ENCODE results near the gene C6orf62.
"Not testable (repeated sequence)": the region's sequence is repeated elsewhere in the genome, so short reads cannot be mapped to it uniquely, and the experiment has no call there.

The C6orf62 gene

DNA sequence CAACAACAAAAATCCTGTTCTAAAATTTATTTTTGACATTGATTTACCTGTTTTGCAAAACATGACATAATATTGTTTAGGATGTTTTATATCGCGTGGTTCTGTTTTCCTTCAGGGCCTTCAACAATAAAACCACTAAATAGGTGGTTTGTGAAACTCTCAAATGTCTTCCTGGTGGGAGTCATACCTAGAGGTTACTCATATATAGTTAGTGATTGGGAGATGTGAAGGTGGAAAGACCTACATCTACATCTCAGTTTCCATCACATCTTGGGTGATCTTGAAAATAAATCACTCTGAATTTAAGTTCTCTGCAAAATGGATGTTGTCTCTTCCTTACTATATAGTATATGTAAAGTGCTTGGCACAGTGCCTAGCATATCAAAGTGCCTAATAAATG is 22.9 kb downstream of the C6orf62 start:
- DNase-seq: no peak

DNA sequence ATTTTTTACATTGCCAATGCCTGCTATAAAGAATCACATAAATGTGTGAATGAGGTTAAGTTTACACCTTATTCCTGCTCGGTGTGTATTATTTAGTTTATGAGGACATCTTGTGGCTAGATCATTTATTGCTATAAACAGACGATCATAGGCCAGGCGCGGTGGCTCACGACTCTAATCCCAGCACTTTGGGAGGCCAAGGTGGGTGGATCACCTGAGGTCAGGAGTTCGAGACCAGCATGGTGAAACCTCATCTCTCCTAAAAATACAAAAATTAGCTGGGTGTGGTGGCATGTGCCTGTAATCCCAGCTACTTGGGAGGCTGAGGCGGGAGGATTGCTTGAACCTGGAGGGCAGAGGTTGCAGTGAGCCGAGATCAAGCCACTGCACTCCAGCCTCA is 23.3 kb downstream of the C6orf62 start:
- peak; percentile 58 for DNase-seq

GRCh38 chr6:24694198-24694597 is 24.8 kb downstream of the C6orf62 start:
- no peak for DNase-seq

GRCh38 chr6:24692848-24693592 is 25.9 kb downstream of the C6orf62 start:
- no peak for DNase-seq

- no peak for DNase-seq
Measured at GRCh38 chr6:24692415-24692814, 26.5 kb downstream of the C6orf62 start.

- no peak for DNase-seq
Measured at GRCh38 chr6:24692003-24692402, 27.0 kb downstream of the C6orf62 start.

DNA sequence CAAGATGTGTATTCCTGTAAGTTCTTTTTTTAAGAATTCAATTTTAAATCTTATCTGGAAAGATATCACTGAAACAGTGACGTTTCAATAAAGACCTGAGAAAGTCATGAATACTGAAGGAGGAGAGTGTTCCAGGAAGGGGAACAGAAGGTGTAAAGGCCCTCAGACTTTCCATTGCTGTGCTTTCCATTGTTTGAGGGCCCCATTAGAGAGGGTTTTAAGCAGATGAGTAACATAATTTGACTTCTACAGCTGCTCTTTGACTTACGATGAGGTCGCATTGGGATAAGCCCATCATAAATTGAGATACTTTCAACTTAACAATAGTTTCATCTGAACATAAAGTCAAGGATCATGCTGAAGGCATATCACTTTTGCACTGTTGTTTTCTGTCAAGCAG is 27.4 kb downstream of the C6orf62 start:
- no peak for DNase-seq

DNA sequence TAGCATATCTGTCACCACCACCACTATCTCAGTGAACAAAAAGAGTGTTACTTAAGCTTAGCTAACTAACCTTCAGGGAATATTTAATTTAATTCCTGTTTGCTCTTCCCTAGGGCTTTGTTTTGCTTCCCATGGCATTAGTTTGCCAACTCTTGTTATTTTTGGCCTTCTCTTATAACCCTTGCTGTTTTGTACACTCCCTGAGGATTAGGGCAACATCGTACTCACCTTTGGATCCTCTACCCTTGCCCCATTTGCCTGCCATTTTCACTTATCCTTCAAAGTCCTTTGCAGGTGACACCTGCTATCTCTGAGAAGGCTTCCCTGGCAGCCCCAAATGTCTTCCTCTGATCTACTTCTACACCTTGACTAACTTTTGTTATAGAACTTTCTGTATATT is 28.4 kb downstream of the C6orf62 start:
- DNase-seq: no peak

GRCh38 chr6:24689964-24690363 is 29.0 kb downstream of the C6orf62 start:
- DNase-seq: no peak

DNA sequence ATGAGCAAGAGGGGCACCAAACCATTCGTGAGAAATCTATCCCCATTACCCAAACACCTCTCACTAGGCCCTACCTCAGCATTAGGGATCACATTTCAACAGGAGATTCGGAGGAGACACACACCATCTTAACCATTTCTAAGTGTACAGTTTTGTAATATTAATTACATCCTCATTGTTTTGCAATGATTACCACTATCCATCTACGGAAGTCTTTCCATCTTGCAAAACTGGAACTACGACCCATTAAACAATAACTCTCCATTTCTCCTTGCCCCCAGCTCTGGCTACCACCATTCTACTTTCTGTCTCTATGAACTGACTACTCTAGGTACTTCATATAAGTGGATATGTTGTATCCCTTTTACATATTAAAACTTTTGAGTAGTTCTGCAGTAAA is 32.0 kb downstream of the C6orf62 start:
- DNase-seq: no peak

- DNase-seq: no peak
Measured at GRCh38 chr6:24686408-24686807, 32.5 kb downstream of the C6orf62 start.

DNA sequence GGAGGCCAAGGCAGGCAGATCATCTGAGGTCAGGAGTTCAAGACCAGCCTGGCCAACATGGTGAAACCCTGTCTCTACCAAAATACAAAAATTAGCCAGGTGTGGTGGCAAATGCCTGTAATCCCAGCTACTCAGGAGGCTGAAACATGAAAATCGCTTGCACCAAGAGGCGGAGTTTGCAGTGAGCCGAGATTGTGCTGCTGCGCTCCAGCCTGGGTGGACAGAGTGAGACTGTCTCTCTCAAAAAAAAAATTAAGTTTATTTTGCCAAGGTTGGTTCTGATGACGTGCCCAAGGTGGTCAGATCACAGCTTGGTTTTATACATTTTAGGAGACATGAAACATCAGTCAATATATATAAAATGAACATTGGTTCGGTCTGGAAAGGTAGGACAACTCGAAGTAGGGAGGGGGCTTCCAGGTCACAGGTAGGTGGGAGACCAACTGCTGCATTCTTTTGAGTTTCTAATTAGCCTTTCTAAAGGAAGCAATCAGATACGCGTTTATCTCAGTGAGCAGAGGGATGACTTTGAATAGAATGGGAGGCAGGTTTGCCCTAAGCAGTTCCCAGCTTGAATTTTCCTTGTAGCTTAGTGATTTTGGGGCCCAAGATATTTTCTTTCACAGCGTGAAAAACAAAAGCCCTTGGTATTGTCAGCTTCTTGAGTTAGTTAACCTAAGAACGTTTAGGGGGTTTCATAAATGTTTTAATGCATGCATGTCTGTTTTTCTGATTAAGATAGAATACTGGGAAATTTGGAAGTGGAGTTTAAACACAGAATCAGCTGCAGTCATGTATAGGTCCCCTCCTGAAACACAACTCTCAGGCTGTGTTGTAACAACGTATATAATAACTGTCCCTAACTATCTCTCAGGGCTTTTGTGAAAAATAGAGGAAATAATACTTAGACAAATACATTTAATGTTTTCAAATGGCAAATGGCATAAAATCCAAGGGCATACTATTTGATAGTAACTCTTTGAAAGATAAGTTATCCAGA is 35.4 kb downstream of the C6orf62 start:
- DNase-seq: no peak

DNA sequence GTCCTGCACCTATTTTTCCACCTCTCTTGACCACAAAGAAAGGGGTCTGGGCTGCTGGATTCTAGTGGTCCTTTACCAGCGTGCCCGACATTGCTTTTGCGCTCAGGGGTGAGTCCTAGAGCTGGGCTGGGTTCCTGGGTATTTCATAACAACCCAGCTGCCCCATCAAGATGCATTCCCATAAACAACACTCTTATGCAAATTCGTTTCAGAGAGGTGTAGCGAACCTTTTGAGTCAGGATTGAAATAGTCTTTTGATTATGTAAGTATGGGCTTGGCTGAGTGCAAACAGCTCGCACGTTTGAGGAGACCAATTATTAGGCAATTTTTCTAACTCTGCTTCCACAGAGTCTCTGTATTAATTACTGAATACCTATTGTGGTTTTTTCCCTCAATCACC is 38.4 kb downstream of the C6orf62 start:
- no peak for DNase-seq

GRCh38 chr6:24678792-24679352 is 40.1 kb downstream of the C6orf62 start:
- not testable (repeated sequence) for DNase-seq

GRCh38 chr6:24673625-24674024 is 45.3 kb downstream of the C6orf62 start:
- no peak for DNase-seq

- DNase-seq: no peak
Measured at GRCh38 chr6:24672620-24673182, 46.3 kb downstream of the C6orf62 start.

DNA sequence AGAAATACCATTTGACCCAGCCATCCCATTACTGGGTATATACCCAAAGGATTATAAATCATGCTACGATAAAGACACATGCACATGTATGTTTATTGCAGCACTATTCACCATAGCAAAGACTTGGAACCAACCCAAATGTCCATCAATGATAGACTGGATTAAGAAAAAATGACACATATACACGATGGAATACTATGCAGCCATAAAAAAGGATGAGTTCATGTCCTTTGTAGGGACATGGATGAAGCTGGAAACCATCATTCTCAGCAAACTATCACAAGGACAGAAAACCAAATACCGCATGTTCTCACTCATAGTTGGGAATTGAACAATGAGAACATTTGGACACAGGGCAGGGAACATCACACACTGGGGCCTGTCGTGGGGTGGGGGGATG is 47.9 kb downstream of the C6orf62 start:
- not testable (repeated sequence) for DNase-seq

GRCh38 chr6:24670492-24670891 is 48.5 kb downstream of the C6orf62 start:
- not testable (repeated sequence) for DNase-seq

- no peak for DNase-seq
Measured at GRCh38 chr6:24668997-24669361, 50.0 kb downstream of the C6orf62 start.

GRCh38 chr6:24668066-24668996 is 50.6 kb downstream of the C6orf62 start:
- not testable (repeated sequence) for DNase-seq

GRCh38 chr6:24667378-24667803 is 51.6 kb downstream of the C6orf62 start:
- DNase-seq: peak; percentile 54

Measured in NCI-H510A treated with DMSO at 0.1 percent for 48 hours (cell line).